Left lobe of liver (tissue), 2 donors: ENCODE data around the gene SLC19A1. TPM values are rescaled to one million over a fixed set of nuclear protein-coding genes. Genes with fewer than 3 reads are reported as not detected.
"Not testable (repeated sequence)": the region's sequence is repeated elsewhere in the genome, so short reads cannot be mapped to it uniquely, and the experiment has no call there.

Experiments used
- ATAC-seq: fragments of 200-7000 bp; cut with Tn5 transposase; one replicate; pipeline ENCODE4 v1.9.1; 2020; ENCODE audit warnings: mild to moderate bottlenecking, moderate library complexity
- DNase-seq: peaks from one replicate; pipeline ENCODE4 v3.0.0-alpha.2; 2020; ENCODE audit warnings: low spot score
- total RNA-seq: library from RNA; stranded (reverse); gene quantifications from one replicate; pipeline ENCODE4 v1.2.1, GENCODE V29; 2021
- donor health status: DM: no; HTN: no; CAD: no; lungs with moderate emphysema.
- donor health status: DM: no; HTN: yes; CAD: no.

The SLC19A1 gene
- total RNA-seq, 1 donor from 2014 or later, result 13.7 TPM

GRCh38 chr21:45508607-45509565, 33.4 kb downstream of the SLC19A1 start:
- ATAC-seq (peak; percentile 56), DNase-seq (peak; percentile 85)

DNA sequence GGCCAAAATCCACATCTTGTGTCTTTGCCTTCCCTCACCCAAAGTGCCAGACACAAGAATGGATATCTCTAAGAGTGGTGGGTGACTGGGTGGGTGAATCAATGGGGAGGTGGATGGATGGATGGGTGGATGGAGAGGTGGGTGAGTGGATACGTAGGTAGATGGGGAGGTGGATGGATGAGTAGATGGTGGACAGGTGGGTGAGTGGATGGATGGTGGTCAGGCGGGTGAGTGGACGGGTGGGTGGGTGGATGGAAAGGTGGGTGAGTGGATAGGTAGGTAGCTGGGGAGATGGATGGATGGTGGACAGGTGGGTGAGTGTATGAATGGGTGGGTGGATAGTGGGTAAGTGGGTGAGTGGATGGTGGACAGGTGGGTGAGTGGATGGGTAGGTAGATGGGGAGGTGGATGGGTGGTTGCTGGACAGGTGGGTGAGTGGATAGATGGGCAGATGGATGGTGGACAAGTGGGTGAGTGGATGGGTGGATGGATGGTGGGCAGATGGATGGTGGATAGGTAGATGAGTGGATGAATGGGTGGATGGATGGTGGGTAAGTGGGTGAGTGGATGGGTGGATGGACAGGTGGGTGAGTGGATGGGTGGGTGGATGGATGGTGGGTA, 34.2 kb downstream of the SLC19A1 start:
- no peak for ATAC-seq
- peak; percentile 45 for DNase-seq

- peak; percentile 45 for DNase-seq
- ATAC-seq, result no peak
Observed at GRCh38 chr21:45507523-45507875, 34.7 kb downstream of the SLC19A1 start.

DNA sequence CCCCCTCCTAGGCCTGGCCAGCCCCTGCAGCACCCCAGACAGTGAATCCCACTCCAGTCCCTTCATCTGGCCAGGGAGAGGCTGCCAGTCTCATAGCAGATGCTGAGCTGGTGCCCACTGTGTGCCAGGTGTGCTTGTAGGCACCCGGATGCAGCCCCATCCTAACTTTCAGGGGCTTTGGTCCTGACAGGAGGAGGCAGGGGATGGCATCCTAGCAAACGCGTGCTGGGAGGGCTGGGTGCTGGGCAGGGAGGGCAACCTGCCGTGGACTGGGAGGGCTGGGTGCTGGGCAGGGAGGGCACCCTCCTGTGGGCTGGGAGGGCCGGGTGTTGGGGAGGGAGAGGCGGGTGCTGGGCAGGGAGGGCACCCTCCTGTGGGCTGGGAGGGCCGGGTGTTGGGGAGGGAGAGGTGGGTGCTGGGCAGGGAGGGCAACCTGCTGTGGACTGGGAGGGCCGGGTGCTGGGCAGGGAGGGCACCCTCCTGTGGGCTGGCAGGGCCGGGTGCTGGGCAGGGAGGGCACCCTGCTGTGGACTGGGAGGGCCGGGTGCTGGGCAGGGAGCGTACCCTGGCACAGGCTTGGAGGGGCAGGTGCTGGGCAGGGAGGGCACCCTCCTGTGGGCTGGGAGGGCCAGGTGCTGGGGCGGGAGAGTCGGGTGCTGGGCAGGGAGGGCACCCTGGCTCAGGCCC, 35.3 kb downstream of the SLC19A1 start:
- ATAC-seq (peak; percentile 20), DNase-seq (peak; percentile 57)

DNA sequence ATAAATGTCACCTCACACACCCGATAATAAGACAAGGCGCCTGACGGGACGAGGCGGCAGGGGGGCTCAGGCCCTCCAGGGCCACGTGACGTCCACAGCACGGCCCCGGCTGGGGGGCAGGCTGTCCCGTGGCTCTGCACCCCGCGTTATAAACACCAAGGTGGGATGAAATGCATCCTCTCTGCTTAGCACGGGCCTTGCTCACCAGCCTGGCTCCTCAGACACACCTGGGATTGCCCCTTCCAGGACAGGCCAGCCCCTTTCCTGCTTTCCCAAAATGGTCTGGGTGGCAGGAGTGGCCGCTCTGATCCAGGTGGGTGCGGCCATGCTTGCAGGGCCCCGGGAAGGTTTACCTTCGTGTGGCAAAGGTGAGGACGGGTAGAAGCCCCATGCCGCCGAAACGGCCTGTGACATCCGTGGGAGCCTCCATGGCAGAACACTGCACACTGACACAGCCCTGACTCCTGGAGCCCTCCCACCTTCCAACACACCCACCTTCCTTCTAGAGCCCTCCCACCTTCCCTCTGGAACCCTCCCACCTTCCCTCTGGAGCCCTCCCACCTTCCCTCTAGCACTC, 35.9 kb downstream of the SLC19A1 start:
- DNase-seq (peak; percentile 46), ATAC-seq (no peak)

- ATAC-seq (peak; percentile 0), DNase-seq (peak; percentile 56)
Observed at GRCh38 chr21:45505416-45506021, 36.7 kb downstream of the SLC19A1 start.

- DNase-seq (peak; percentile 47), ATAC-seq (no peak)
Observed at GRCh38 chr21:45504516-45505415, 37.5 kb downstream of the SLC19A1 start.

DNA sequence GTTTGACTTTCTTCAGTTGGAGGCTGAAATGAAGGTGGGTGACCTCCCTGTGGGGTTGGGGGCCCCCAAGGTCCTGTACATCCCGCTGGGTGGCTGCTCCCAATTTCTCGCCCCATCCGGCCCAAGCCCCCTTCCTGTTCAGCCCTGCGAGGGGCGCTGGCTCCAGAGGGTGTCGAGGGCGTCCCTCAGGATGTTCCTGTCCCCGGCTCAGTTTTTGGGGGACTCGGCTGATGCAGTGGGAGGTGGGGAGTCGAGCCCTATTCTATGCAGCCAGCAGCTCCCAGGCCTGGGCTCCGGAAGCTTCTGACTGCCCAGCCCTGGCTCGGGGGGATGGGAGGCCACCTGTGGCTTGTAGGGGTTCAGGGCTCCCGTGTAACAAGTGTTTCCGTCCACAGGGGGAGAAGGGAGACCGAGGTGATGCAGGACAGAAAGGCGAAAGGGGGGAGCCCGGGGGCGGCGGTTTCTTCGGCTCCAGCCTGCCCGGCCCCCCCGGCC, 38.2 kb downstream of the SLC19A1 start:
- ATAC-seq, result no peak
- peak; percentile 48 for DNase-seq

DNA sequence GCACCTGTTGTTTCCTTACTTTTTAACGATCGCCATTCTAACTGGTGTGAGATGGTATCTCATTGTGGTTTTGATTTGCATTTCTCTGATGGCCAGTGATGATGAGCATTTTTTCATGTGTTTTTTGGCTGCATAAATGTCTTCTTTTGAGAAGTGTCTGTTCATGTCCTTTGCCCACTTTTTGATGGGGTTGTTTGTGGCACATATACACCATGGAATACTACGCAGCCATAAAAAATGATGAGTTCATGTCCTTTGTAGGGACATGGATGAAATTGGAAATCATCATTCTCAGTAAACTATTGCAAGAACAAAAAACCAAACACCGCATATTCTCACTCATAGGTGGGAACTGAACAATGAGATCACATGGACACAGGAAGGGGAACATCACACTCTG, 39.0 kb downstream of the SLC19A1 start:
- DNase-seq, ATAC-seq: not testable (repeated sequence)

DNA sequence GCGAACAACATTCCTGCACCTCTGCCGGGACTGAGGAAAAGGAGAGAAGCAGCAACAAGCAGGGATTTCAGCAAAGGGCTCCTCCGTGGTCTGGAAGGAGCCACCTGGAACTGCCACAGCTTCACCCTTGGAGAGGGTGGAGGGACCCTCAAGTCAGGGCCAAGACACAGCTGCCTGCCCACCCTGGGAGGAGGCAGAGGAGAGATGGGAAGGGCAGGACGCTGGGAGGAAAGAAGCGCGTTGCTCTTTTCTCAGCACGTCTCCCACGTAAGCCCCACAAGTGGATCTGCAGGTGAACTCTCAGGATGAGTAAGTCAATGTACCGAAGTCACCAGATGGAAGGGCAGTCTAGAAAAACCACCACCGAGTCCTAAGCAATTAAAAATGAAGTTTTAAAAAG, 39.6 kb downstream of the SLC19A1 start:
- no peak for ATAC-seq
- peak; percentile 42 for DNase-seq

GRCh38 chr21:45502006-45502345, 40.3 kb downstream of the SLC19A1 start:
- no peak for ATAC-seq
- DNase-seq, result peak; percentile 43

- DNase-seq (peak; percentile 45), ATAC-seq (peak; percentile 3)
Observed at GRCh38 chr21:45501081-45502005, 40.9 kb downstream of the SLC19A1 start.

- ATAC-seq (peak; percentile 1), DNase-seq (peak; percentile 43)
Observed at GRCh38 chr21:45499970-45500577, 42.2 kb downstream of the SLC19A1 start.

- ATAC-seq (no peak), DNase-seq (peak; percentile 46)
Observed at GRCh38 chr21:45499201-45499750, 43.0 kb downstream of the SLC19A1 start.

DNA sequence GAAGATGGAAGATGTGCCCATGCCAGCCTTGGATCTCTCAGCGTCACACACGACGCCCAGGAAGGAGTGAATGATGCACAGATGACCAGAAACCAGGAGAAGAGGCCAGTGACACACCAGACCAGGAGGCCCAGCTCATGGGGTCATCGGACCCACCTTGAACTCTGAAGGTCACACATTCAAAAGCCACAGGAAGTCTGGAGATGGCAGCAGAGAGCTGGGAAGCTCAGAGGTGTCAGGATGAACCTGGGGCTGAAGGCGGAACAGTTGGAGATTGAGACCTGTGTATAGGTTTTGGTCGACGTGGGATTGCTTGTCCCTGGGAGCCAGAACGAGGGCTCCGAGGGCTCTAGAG, 43.6 kb downstream of the SLC19A1 start:
- ATAC-seq, result no peak
- peak; percentile 45 for DNase-seq

DNA sequence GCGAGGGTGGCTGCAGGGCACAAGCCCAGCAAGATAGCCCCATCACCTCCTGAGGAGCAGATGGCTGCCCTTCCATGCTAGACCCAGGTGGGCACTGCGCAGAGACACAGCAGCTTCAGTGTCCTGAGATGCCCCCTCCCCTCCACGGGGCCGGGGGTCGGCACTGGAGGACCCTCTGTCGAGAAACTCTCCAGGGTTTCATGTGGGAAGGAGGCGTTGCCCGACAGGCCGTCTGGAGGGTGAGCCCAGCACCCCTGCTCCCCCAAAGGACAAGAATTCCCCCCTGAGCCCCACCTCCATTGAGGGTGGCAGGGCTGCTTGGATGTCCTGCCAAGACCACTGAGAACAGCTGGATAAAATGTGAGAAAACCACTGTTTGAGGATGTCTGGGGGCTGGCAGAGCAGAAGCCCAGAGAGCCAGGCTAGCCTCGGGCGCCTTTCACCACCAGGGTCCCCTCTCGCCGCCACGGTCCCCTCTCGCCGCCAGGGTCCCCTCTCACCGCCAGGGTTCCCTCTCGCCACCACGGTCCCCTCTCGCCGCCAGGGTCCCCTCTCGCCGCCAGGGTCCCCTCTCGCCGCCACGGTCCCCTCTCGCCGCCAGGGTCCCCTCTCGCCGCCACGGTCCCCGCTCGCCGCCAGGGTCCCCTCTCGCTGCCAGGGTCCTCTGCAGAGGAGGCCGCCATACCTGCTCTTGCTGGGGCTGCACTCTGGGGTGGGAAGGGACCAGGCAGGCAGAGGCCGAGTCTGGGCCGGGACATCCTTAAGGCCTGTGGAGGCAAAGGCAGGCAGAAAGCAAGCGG, 44.2 kb downstream of the SLC19A1 start:
- DNase-seq, result peak; percentile 44
- ATAC-seq, result no peak
